ENCODE data around the gene SLF2.

Gene SLF2

GRCh38 chr10:100976906-100977305, 64.1 kb downstream of the SLF2 start:
- H3K27me3 ChIP-seq (replicated peaks; ENCODE audit: insufficient read depth, low read length): no peaks in the 10 kb centered on the region
- no peaks in the 10 kb centered on the region for H3K4me1 ChIP-seq (ENCODE audit: low read length)
- H3K4me3 ChIP-seq (ENCODE audit: low read length): no peak overlapping the region
- no peaks in the 10 kb centered on the region for H3F3A ChIP-seq (ENCODE audit: insufficient read depth, low read length)
- H3K9me2 ChIP-seq (replicated peaks; ENCODE audit: insufficient read depth, low read length): no peaks in the 10 kb centered on the region
- no peak for DNase-seq
- TF ChIP-seq, protein P1, sequence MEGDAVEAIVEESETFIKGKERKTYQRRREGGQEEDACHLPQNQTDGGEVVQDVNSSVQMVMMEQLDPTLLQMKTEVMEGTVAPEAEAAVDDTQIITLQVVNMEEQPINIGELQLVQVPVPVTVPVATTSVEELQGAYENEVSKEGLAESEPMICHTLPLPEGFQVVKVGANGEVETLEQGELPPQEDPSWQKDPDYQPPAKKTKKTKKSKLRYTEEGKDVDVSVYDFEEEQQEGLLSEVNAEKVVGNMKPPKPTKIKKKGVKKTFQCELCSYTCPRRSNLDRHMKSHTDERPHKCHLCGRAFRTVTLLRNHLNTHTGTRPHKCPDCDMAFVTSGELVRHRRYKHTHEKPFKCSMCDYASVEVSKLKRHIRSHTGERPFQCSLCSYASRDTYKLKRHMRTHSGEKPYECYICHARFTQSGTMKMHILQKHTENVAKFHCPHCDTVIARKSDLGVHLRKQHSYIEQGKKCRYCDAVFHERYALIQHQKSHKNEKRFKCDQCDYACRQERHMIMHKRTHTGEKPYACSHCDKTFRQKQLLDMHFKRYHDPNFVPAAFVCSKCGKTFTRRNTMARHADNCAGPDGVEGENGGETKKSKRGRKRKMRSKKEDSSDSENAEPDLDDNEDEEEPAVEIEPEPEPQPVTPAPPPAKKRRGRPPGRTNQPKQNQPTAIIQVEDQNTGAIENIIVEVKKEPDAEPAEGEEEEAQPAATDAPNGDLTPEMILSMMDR (IDR thresholded peaks at IDR 0.05; ENCODE audit: low read length): no peak
- TF ChIP-seq EZH2 (optimal IDR thresholded peaks at IDR 0.05; ENCODE audit: low read depth, low read length) (no peak), EZH2phosphoT487 (IDR thresholded peaks at IDR 0.05; ENCODE audit: low read length) (no peak)
- H3K9me3 ChIP-seq (replicated peaks; ENCODE audit: insufficient read depth, low read length): no peaks in the 10 kb centered on the region
- H4K20me1 ChIP-seq (ENCODE audit: insufficient read depth, low read length): no peaks in the 10 kb centered on the region
- H3K9ac ChIP-seq (ENCODE audit: low read length): no peak overlapping the region
- H2AFZ ChIP-seq (ENCODE audit: low read length): no peak overlapping the region
- no peak overlapping the region for H3K4me2 ChIP-seq (ENCODE audit: low read depth, low read length)
- H3K27ac ChIP-seq (ENCODE audit: low read length): no peak overlapping the region
- no peaks in the 10 kb centered on the region for H3K79me2 ChIP-seq (ENCODE audit: low read length)
- no peaks in the 10 kb centered on the region for H3K36me3 ChIP-seq (replicated peaks; ENCODE audit: insufficient read depth, low read length)

- H3K9me2 ChIP-seq (replicated peaks; ENCODE audit: insufficient read depth, low read length): no peaks in the 10 kb centered on the region
- no peaks in the 10 kb centered on the region for H3F3A ChIP-seq (ENCODE audit: insufficient read depth, low read length)
- no peaks in the 10 kb centered on the region for H3K79me2 ChIP-seq (ENCODE audit: low read length)
- H3K36me3 ChIP-seq (replicated peaks; ENCODE audit: insufficient read depth, low read length): no peaks in the 10 kb centered on the region
- no peaks in the 10 kb centered on the region for H4K20me1 ChIP-seq (ENCODE audit: insufficient read depth, low read length)
- H3K9me3 ChIP-seq (replicated peaks; ENCODE audit: insufficient read depth, low read length): no peaks in the 10 kb centered on the region
- no peak overlapping the region for H2AFZ ChIP-seq (ENCODE audit: low read length)
- H3K27me3 ChIP-seq (replicated peaks; ENCODE audit: insufficient read depth, low read length): no peaks in the 10 kb centered on the region
- no peaks in the 10 kb centered on the region for H3K4me1 ChIP-seq (ENCODE audit: low read length)
- no peak overlapping the region for H3K4me2 ChIP-seq (ENCODE audit: low read depth, low read length)
- DNase-seq: no peak
- no peak overlapping the region for H3K27ac ChIP-seq (ENCODE audit: low read length)
- H3K4me3 ChIP-seq (ENCODE audit: low read length): no peak overlapping the region
- TF ChIP-seq EZH2 (optimal IDR thresholded peaks at IDR 0.05; ENCODE audit: low read depth, low read length): no peak
- TF ChIP-seq, protein P1 (IDR thresholded peaks at IDR 0.05; ENCODE audit: low read length): no peak
- TF ChIP-seq EZH2phosphoT487 (IDR thresholded peaks at IDR 0.05; ENCODE audit: low read length): no peak
- no peak overlapping the region for H3K9ac ChIP-seq (ENCODE audit: low read length)
These were observed 64.7 kb downstream of the SLF2 start for GRCh38 chr10:100977436-100977835.

- TF ChIP-seq EZH2phosphoT487 (IDR thresholded peaks at IDR 0.05; ENCODE audit: low read length): no peak
- H3K27me3 ChIP-seq (replicated peaks; ENCODE audit: insufficient read depth, low read length): no peaks in the 10 kb centered on the region
- H3K36me3 ChIP-seq (replicated peaks; ENCODE audit: insufficient read depth, low read length): no peaks in the 10 kb centered on the region
- no peaks in the 10 kb centered on the region for H3F3A ChIP-seq (ENCODE audit: insufficient read depth, low read length)
- no peak overlapping the region for H2AFZ ChIP-seq (ENCODE audit: low read length)
- no peaks in the 10 kb centered on the region for H3K4me1 ChIP-seq (ENCODE audit: low read length)
- H3K27ac ChIP-seq (ENCODE audit: low read length): no peak overlapping the region
- no peaks in the 10 kb centered on the region for H3K79me2 ChIP-seq (ENCODE audit: low read length)
- H3K4me2 ChIP-seq (ENCODE audit: low read depth, low read length): no peak overlapping the region
- no peak for DNase-seq
- H3K9me3 ChIP-seq (replicated peaks; ENCODE audit: insufficient read depth, low read length): no peaks in the 10 kb centered on the region
- H3K4me3 ChIP-seq (ENCODE audit: low read length): no peak overlapping the region
- no peaks in the 10 kb centered on the region for H3K9me2 ChIP-seq (replicated peaks; ENCODE audit: insufficient read depth, low read length)
- H4K20me1 ChIP-seq (ENCODE audit: insufficient read depth, low read length): no peaks in the 10 kb centered on the region
- H3K9ac ChIP-seq (ENCODE audit: low read length): no peak overlapping the region
These were observed 65.5 kb downstream of the SLF2 start for GRCh38 chr10:100978121-100978900.

- Histone ChIP-seq H3K27me3 (replicated peaks; ENCODE audit: insufficient read depth, low read length) (no peaks in the 10 kb centered on the region), H4K20me1 (ENCODE audit: insufficient read depth, low read length) (no peaks in the 10 kb centered on the region), H3K9me3 (replicated peaks; ENCODE audit: insufficient read depth, low read length) (no peaks in the 10 kb centered on the region), H3K27ac (ENCODE audit: low read length) (no peak overlapping the region), H3K9me2 (replicated peaks; ENCODE audit: insufficient read depth, low read length) (no peaks in the 10 kb centered on the region), H3F3A (ENCODE audit: insufficient read depth, low read length) (no peaks in the 10 kb centered on the region), H3K9ac (ENCODE audit: low read length) (no peak overlapping the region), H3K36me3 (replicated peaks; ENCODE audit: insufficient read depth, low read length) (no peaks in the 10 kb centered on the region), H2AFZ (ENCODE audit: low read length) (no peak overlapping the region), H3K4me3 (ENCODE audit: low read length) (no peak overlapping the region), H3K4me1 (ENCODE audit: low read length) (no peaks in the 10 kb centered on the region), H3K79me2 (ENCODE audit: low read length) (no peaks in the 10 kb centered on the region), H3K4me2 (ENCODE audit: low read depth, low read length) (no peak overlapping the region)
- TF ChIP-seq, protein P1 (IDR thresholded peaks at IDR 0.05; ENCODE audit: low read length): no peak
- TF ChIP-seq EZH2phosphoT487 (IDR thresholded peaks at IDR 0.05; ENCODE audit: low read length): no peak
- DNase-seq: no peak
These were observed 66.1 kb downstream of the SLF2 start for GRCh38 chr10:100978901-100979195.
